DND-41 (cell line): ENCODE measurements around the gene TCP11L1.

Experiments
- ATAC-seq: fragments of 200-7000 bp; cut with Tn5 transposase; 3 replicates; pipeline ENCODE4 v1.9.1; 2021; ENCODE audit warnings: low read depth; ENCODE audit not compliant: insufficient read depth
- DNase-seq: peaks from one replicate; pipeline ENCODE4 v3.0.0-alpha.2; 2020
- H2AFZ ChIP-seq: 2 replicates; pipeline ENCODE4 v1.6.0; 2012; ENCODE audit warnings: low read depth, low read length
- H3K27ac ChIP-seq: 2 replicates; pipeline ENCODE4 v1.5.1; 2012; ENCODE audit warnings: low read length, inconsistent platforms
- H3K27me3 ChIP-seq: fragments of 200-600 bp; sonication (generic); 2 replicates; pipeline ENCODE4 v1.6.0; 2012; ENCODE audit warnings: low read length, mild to moderate bottlenecking, inconsistent platforms; ENCODE audit not compliant: insufficient read depth, poor library complexity
- H3K36me3 ChIP-seq: 2 replicates; pipeline ENCODE4 v1.5.1; 2012; ENCODE audit warnings: low read length, inconsistent platforms; ENCODE audit not compliant: insufficient read depth
- H3K4me1 ChIP-seq: 2 replicates; pipeline ENCODE4 v1.5.1; 2012; ENCODE audit warnings: mild to moderate bottlenecking, low read length; ENCODE audit not compliant: insufficient read depth
- H3K4me2 ChIP-seq: 2 replicates; pipeline ENCODE4 v1.6.0; 2012; ENCODE audit warnings: mild to moderate bottlenecking, moderate library complexity, low read length, inconsistent platforms; ENCODE audit not compliant: insufficient read depth
- H3K4me3 ChIP-seq, 2 experiments: fragments of 200-600 bp in 1 of 2; shearing (Covaris generic) in 1 of 2; 2 replicates each; pipeline ENCODE4 v1.5.1; 2012 to 2016; ENCODE audit warnings: inconsistent platforms in 2 of 2, low read length in 2 of 2, mild to moderate bottlenecking in 2 of 2, low read depth in 1 of 2, moderate library complexity in 1 of 2
- H3K79me2 ChIP-seq: 2 replicates; pipeline ENCODE4 v1.6.0; 2012; ENCODE audit warnings: low read length, inconsistent platforms; ENCODE audit not compliant: insufficient read depth
- H3K9ac ChIP-seq: 2 replicates; pipeline ENCODE4 v1.6.0; 2012; ENCODE audit warnings: low read depth, mild to moderate bottlenecking, inconsistent platforms, low read length, moderate library complexity
- H3K9me3 ChIP-seq: 2 replicates; pipeline ENCODE4 v1.5.1; 2012; ENCODE audit warnings: low read length, moderate library complexity, mild to moderate bottlenecking, inconsistent platforms; ENCODE audit not compliant: insufficient read depth, severe bottlenecking
- H4K20me1 ChIP-seq: 2 replicates; pipeline ENCODE4 v1.6.0; 2012; ENCODE audit warnings: low read length; ENCODE audit not compliant: insufficient read depth
- EZH2 ChIP-seq: IDR thresholded peaks from 3 replicates; pipeline ENCODE4 v1.6.1; 2012; ENCODE audit warnings: borderline replicate concordance, low read depth, mild to moderate bottlenecking, moderate library complexity, low read length, inconsistent platforms; ENCODE audit not compliant: severe bottlenecking
- TF ChIP-seq, protein P1 (sequence below): IDR thresholded peaks from 2 replicates; pipeline ENCODE4 v1.5.1; 2012; ENCODE audit warnings: borderline replicate concordance, low read length, moderate library complexity, mild to moderate bottlenecking; ENCODE audit not compliant: poor library complexity, severe bottlenecking; ENCODE audit errors: extremely low read depth

TCP11L1 gene

DNA sequence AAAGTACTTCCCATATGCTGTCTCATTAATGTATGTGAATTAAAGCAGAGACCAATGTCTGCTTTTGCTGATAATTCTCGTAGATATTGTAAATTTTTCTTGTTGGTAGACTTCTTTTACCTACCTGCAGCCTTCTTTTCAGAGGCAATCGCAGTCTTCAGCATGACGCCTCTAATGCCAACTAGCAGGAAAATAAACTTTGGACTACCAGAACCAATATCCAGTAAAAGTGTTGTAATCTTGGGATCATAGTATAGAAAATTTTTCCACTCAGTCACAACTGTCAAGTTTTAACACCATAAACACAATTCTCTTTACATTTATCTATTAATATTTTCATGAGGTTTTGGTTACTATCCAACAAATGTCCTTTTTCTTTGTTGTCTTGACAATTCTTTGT is 21.4 kb upstream of the TCP11L1 start:
- Histone ChIP-seq H3K9ac (no peak overlapping the region), H3K4me1 (no peaks in the 10 kb centered on the region), H4K20me1 (no peaks in the 10 kb centered on the region), H3K27ac (no peak overlapping the region), H3K36me3 (no peaks in the 10 kb centered on the region), H2AFZ (no peak overlapping the region), H3K27me3 (no peaks in the 10 kb centered on the region), H3K4me3 (no peak overlapping the region), H3K9me3 (no peaks in the 10 kb centered on the region), H3K79me2 (no peaks in the 10 kb centered on the region), H3K4me2 (no peak overlapping the region)
- ATAC-seq (no peak), DNase-seq (no peak)
- TF ChIP-seq, protein P1, sequence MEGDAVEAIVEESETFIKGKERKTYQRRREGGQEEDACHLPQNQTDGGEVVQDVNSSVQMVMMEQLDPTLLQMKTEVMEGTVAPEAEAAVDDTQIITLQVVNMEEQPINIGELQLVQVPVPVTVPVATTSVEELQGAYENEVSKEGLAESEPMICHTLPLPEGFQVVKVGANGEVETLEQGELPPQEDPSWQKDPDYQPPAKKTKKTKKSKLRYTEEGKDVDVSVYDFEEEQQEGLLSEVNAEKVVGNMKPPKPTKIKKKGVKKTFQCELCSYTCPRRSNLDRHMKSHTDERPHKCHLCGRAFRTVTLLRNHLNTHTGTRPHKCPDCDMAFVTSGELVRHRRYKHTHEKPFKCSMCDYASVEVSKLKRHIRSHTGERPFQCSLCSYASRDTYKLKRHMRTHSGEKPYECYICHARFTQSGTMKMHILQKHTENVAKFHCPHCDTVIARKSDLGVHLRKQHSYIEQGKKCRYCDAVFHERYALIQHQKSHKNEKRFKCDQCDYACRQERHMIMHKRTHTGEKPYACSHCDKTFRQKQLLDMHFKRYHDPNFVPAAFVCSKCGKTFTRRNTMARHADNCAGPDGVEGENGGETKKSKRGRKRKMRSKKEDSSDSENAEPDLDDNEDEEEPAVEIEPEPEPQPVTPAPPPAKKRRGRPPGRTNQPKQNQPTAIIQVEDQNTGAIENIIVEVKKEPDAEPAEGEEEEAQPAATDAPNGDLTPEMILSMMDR = no peak
- no peak for TF ChIP-seq EZH2

- Histone ChIP-seq H3K4me3 (no peak overlapping the region), H4K20me1 (no peaks in the 10 kb centered on the region), H3K4me2 (no peak overlapping the region), H3K79me2 (no peaks in the 10 kb centered on the region), H3K27me3 (no peaks in the 10 kb centered on the region), H3K36me3 (no peaks in the 10 kb centered on the region), H2AFZ (no peak overlapping the region), H3K9ac (no peak overlapping the region), H3K9me3 (no peaks in the 10 kb centered on the region), H3K27ac (no peak overlapping the region), H3K4me1 (no peaks in the 10 kb centered on the region)
- TF ChIP-seq, protein P1 = no peak
- no peak for TF ChIP-seq EZH2
- DNase-seq (no peak), ATAC-seq (peak; percentile 31; the same call in 1 of the 3 replicates)
Measured at GRCh38 chr11:33018840-33019239, 20.5 kb upstream of the TCP11L1 start.

DNA sequence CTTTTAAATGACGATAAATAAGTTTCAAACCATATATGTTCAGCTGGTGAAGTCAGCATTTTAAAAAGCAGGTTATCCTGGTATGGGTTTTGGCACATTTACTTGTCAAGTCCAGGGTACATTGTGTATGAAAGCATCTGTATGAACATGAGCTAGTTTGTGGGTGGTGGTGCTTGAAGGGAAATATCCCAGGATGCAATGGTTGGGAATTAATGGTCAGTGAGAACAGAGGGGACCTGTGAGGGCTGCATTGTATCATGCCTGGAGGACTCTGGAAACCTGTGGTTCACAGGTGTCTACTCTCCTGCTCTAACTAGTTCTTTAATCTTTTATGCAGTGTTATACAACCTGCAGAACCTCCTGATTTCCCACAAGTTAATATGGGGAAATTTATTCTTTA is 17.9 kb upstream of the TCP11L1 start:
- no peak overlapping the region for H2AFZ ChIP-seq
- H3K9ac ChIP-seq = no peak overlapping the region
- TF ChIP-seq, protein P1 = no peak
- TF ChIP-seq EZH2 = no peak
- no peaks in the 10 kb centered on the region for H3K9me3 ChIP-seq
- no peaks in the 10 kb centered on the region for H3K36me3 ChIP-seq
- no peak overlapping the region for H3K27ac ChIP-seq
- no peaks in the 10 kb centered on the region for H3K79me2 ChIP-seq
- H3K27me3 ChIP-seq = no peaks in the 10 kb centered on the region
- H3K4me2 ChIP-seq = no peak overlapping the region
- no peaks in the 10 kb centered on the region for H4K20me1 ChIP-seq
- H3K4me1 ChIP-seq = no peaks in the 10 kb centered on the region
- ATAC-seq = no peak
- DNase-seq = no peak
- H3K4me3 ChIP-seq = no peak overlapping the region

GRCh38 chr11:33021937-33022336 is 17.4 kb upstream of the TCP11L1 start:
- Histone ChIP-seq H3K4me2 (no peak overlapping the region), H3K27me3 (no peaks in the 10 kb centered on the region), H3K4me3 (no peak overlapping the region), H3K27ac (no peak overlapping the region), H2AFZ (no peak overlapping the region), H3K36me3 (no peaks in the 10 kb centered on the region), H3K79me2 (no peaks in the 10 kb centered on the region), H3K9me3 (no peaks in the 10 kb centered on the region), H3K4me1 (no peaks in the 10 kb centered on the region), H3K9ac (no peak overlapping the region), H4K20me1 (no peaks in the 10 kb centered on the region)
- DNase-seq (no peak), ATAC-seq (no peak)
- no peak for TF ChIP-seq EZH2
- TF ChIP-seq, protein P1 = no peak
